GM23248 (cell line): ENCODE measurements around the gene MOSPD3. TPM values are rescaled to one million over a fixed set of nuclear protein-coding genes. Genes with fewer than 3 reads are reported as not detected.

Experiments used
- DNase-seq: peaks from one replicate; pipeline ENCODE4 v3.0.0-alpha.2; 2015
- H2AFZ ChIP-seq: fragments of 200-600 bp; sonication (generic); 2 replicates; pipeline ENCODE4 v1.6.1; 2016; ENCODE audit warnings: antibody characterized with exemption
- H3F3A ChIP-seq: fragments of 200-600 bp; sonication (generic); 2 replicates; pipeline ENCODE4 v1.6.1; 2016; ENCODE audit warnings: mild to moderate bottlenecking, antibody characterized with exemption, mixed run types; ENCODE audit not compliant: insufficient read depth
- H3K27ac ChIP-seq: fragments of 200-600 bp; sonication (generic); 2 replicates; pipeline ENCODE4 v1.5.1; 2016; ENCODE audit warnings: mild to moderate bottlenecking
- H3K27me3 ChIP-seq: fragments of 200-600 bp; sonication (generic); replicated peaks from 2 replicates; pipeline ENCODE4 v1.6.1; 2016; ENCODE audit warnings: mild to moderate bottlenecking; ENCODE audit not compliant: insufficient read depth
- H3K36me3 ChIP-seq: fragments of 200-600 bp; sonication (generic); 2 replicates; pipeline ENCODE4 v1.6.1; 2016; ENCODE audit warnings: low read depth, mild to moderate bottlenecking
- H3K4me1 ChIP-seq: fragments of 200-600 bp; sonication (generic); 2 replicates; pipeline ENCODE4 v1.6.1; 2016; ENCODE audit warnings: mild to moderate bottlenecking; ENCODE audit not compliant: insufficient read depth
- H3K4me2 ChIP-seq: fragments of 200-600 bp; sonication (generic); one replicate; pipeline ENCODE4 v1.6.1; 2016; ENCODE audit warnings: mild to moderate bottlenecking; ENCODE audit not compliant: unreplicated experiment
- H3K4me3 ChIP-seq: fragments of 200-600 bp; sonication (generic); 2 replicates; pipeline ENCODE4 v1.5.1; 2016; ENCODE audit warnings: mild to moderate bottlenecking
- H3K79me2 ChIP-seq: fragments of 200-600 bp; sonication (generic); 2 replicates; pipeline ENCODE4 v1.6.1; 2016; ENCODE audit warnings: mild to moderate bottlenecking; ENCODE audit not compliant: insufficient read depth
- H3K9ac ChIP-seq: fragments of 200-600 bp; sonication (generic); 2 replicates; pipeline ENCODE4 v1.6.1; 2016; ENCODE audit warnings: mild to moderate bottlenecking
- H3K9me2 ChIP-seq: fragments of 200-600 bp; sonication (generic); 2 replicates; pipeline ENCODE4 v1.6.1; 2016; ENCODE audit warnings: mixed run types, mild to moderate bottlenecking, moderate library complexity; ENCODE audit not compliant: insufficient read depth
- H3K9me3 ChIP-seq: fragments of 200-600 bp; sonication (generic); one replicate; pipeline ENCODE4 v1.6.1; 2017; ENCODE audit warnings: low read depth
- H4K20me1 ChIP-seq: fragments of 200-600 bp; sonication (generic); 2 replicates; pipeline ENCODE4 v1.6.0; 2016; ENCODE audit not compliant: insufficient read depth
- EZH2 ChIP-seq: fragments of 200-600 bp; sonication (generic); IDR thresholded peaks from 2 replicates; pipeline ENCODE4 v1.6.1; 2018; ENCODE audit warnings: antibody characterized with exemption, mild to moderate bottlenecking; ENCODE audit not compliant: insufficient read depth, poor library complexity, severe bottlenecking
- EZH2phosphoT487 ChIP-seq: fragments of 200-600 bp; sonication (generic); IDR thresholded peaks from 2 replicates; pipeline ENCODE4 v1.6.1; 2018; ENCODE audit warnings: antibody characterized with exemption, moderate library complexity, mild to moderate bottlenecking, low read depth; ENCODE audit not compliant: insufficient read depth
- WGBS, 2 experiments: methylation state at CpG; one replicate each; pipeline ENCODE4 v1.1.6; 2015 to 2017; ENCODE audit warnings: low lambda C conversion rate in 2 of 2, low coverage in 1 of 2; ENCODE audit errors: missing lambda C conversion rate in 2 of 2; 5-methylcytosine and 5-hydroxymethylcytosine counted together
- in situ Hi-C: fragments of 300-500 bp; cut with MboI; formaldehyde crosslinking; loops from 2 replicates; pipeline ENCODE4 v1.15.0; 2020
- polyA plus RNA-seq: library from polyadenylated mRNA; unstranded; fragments of >200 nt; fragmentation: Nextera tagmentation; extraction: Ambion mirVana; gene quantifications from 2 replicates; pipeline ENCODE4 v1.2.1, GENCODE V29; 2016
- total RNA-seq: library from RNA; depleted of rRNA; stranded (reverse); fragments of >200 nt; shearing (Covaris generic); gene quantifications from 2 replicates; pipeline ENCODE4 v1.2.3, GENCODE V29; 2014

MOSPD3 gene
- total and polyA plus RNA-seq, 2 experiments from 2014 or later, result 17.5 to 26.5 TPM

DNA sequence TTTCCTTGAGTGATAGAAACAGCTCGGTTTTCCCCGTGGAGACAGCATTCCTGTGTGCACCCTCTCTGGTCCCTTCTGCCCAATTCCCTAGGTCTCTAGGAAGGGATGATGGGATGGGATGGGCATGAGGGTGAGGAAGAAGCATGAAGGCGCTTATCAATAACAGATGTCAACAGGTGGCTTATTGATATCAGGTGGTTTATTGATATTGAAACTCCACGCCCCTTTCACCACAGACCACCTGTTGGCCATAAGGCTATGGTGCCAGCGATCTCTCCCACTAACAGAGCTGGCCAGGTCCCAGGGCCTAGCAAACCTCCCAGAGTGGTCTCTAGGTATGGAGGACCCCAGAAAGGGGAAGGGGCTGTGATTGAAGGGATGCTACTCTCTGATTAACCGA, 7.9 kb downstream of the MOSPD3 start:
- in situ Hi-C loops, result no loop called here
- no peak overlapping the region for H2AFZ ChIP-seq

DNA sequence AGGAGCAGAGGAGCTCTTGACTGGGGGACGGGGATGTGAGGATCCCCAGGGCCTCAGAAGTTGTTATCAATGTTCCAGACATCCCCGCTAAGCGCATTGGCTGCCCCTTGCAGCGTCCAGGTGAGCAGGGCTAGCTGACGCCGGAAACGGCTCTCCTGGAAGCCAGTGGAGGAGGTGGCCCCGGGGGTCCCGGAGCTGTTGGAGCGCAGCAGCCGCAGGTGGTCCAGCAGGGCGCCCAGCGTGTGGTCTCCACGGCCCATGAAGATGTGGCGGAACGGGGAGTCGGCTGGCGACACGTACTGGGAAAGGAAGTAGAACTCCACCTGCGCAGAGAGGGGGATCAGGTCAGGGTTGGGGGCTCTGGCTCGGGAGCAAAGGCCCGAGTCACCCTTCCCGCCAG, 8.5 kb downstream of the MOSPD3 start:
- H3K9ac ChIP-seq, result no peak overlapping the region
- H3K36me3 ChIP-seq, result no peaks in the 10 kb centered on the region
- no peaks in the 10 kb centered on the region for H3K27me3 ChIP-seq
- no peaks in the 10 kb centered on the region for H3F3A ChIP-seq
- no peaks in the 10 kb centered on the region for H3K9me2 ChIP-seq
- H3K4me3 ChIP-seq, result no peak overlapping the region
- no peak overlapping the region for H3K27ac ChIP-seq
- H2AFZ ChIP-seq, result no peak overlapping the region
- H3K79me2 ChIP-seq, result no peaks in the 10 kb centered on the region
- no peaks in the 10 kb centered on the region for H3K9me3 ChIP-seq
- no peaks in the 10 kb centered on the region for H4K20me1 ChIP-seq
- WGBS, 2 experiments, result 91 to 93% methylated on average over 23 of the region's 23 CpGs
- in situ Hi-C loops, result no loop called here
- H3K4me2 ChIP-seq, result no peak overlapping the region
- TF ChIP-seq EZH2phosphoT487 (no peak), EZH2 (no peak)
- H3K4me1 ChIP-seq, result no peaks in the 10 kb centered on the region
- DNase-seq, result no peak

More for the DNA sequence above, 7.9 kb downstream of the MOSPD3 start:
- Histone ChIP-seq H4K20me1 (no peaks in the 10 kb centered on the region), H3K9me2 (no peaks in the 10 kb centered on the region), H3K4me1 (no peaks in the 10 kb centered on the region), H3K9ac (no peak overlapping the region), H3K4me3 (no peak overlapping the region), H3K36me3 (no peaks in the 10 kb centered on the region), H3K27me3 (no peaks in the 10 kb centered on the region), H3K9me3 (no peaks in the 10 kb centered on the region), H3K4me2 (no peak overlapping the region), H3K79me2 (no peaks in the 10 kb centered on the region), H3F3A (no peaks in the 10 kb centered on the region), H3K27ac (no peak overlapping the region)
- no peak for DNase-seq
- TF ChIP-seq EZH2phosphoT487 (no peak), EZH2 (no peak)
- 73 to 83% methylated on average over 6 of the region's 6 CpGs for WGBS, 2 experiments

DNA sequence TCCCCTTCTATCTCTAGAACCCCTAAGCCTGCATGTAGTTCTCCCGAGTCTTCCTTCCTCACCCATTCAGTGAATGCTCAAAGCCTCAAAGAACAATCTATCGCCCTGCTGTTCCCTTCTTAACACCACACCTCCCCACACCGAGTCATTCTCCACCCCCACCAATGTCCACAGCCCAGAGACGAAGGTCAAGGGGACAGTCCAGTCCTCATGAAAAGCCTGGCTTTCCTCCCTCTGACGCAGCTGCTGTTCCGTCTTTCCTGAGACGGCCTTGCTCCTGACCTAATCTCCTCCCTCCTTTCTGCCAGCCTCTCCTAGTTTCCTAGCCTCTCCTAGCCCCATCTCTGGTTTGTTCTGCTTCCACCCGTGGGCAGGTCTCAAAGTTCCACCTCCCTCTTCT, 9.2 kb downstream of the MOSPD3 start:
- no peaks in the 10 kb centered on the region for H3K4me1 ChIP-seq
- no peaks in the 10 kb centered on the region for H3K79me2 ChIP-seq
- no peak overlapping the region for H3K4me3 ChIP-seq
- in situ Hi-C loops, result no loop called here
- no peaks in the 10 kb centered on the region for H3K9me3 ChIP-seq
- H2AFZ ChIP-seq, result no peak overlapping the region
- no peaks in the 10 kb centered on the region for H3F3A ChIP-seq
- no peak for DNase-seq
- no peaks in the 10 kb centered on the region for H3K36me3 ChIP-seq
- no peaks in the 10 kb centered on the region for H4K20me1 ChIP-seq
- 71 to 73% methylated on average over 8 of the region's 8 CpGs for WGBS, 2 experiments
- H3K9me2 ChIP-seq, result no peaks in the 10 kb centered on the region
- no peaks in the 10 kb centered on the region for H3K27me3 ChIP-seq
- no peak overlapping the region for H3K4me2 ChIP-seq
- no peak overlapping the region for H3K27ac ChIP-seq
- no peak for TF ChIP-seq EZH2
- no peak for TF ChIP-seq EZH2phosphoT487
- H3K9ac ChIP-seq, result no peak overlapping the region

DNA sequence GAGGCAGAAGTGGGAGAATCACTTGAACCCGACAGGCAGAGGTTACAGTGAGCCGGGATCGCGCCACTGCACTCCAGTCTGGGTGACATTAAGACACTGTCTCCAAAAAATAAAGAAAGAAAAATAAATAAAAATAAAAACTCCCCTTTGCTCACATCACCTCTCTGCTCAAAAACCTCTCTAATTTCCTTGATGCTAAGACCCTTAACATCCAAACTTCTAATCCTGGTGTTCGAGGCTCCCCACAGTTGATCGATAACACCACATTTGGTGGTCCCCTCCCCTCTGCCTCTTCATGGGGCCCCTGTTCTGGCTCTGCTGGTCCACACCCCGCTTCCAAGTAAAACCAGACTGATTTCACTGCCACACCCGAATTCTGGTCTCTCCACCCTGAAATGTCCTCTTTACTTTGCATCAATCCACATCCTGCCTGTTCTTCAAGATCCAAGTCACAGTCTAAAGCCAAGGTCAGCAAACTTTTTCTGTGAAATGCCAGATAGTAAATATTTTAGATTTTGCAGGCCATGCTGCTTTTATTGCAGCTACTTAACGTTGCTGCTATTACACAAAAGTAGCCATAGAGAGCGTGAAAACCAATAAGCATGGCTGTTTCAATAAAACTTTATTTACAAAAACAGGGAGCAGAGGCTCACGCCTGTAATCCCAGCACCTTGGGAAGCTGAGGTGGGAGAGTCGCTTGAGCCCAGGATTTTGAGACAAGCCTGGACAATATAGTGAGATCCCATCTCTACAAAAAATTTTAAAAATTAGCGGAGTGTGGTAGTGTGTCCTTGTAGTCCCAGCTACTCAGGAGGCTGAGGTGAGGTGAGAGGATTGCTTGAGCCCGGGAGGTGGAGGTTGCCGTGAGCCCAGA, 11.8 kb downstream of the MOSPD3 start:
- Histone ChIP-seq H3K4me2 (no peak overlapping the region), H3K36me3 (no peaks in the 10 kb centered on the region), H3K79me2 (no peaks in the 10 kb centered on the region), H3K27me3 (no peaks in the 10 kb centered on the region), H3K9me2 (no peaks in the 10 kb centered on the region), H3K9me3 (no peaks in the 10 kb centered on the region), H3K4me1 (no peaks in the 10 kb centered on the region), H4K20me1 (no peaks in the 10 kb centered on the region), H3F3A (no peaks in the 10 kb centered on the region), H2AFZ (no peak overlapping the region), H3K27ac (no peak overlapping the region), H3K9ac (no peak overlapping the region), H3K4me3 (no peak overlapping the region)
- TF ChIP-seq EZH2, result no peak
- no peak for TF ChIP-seq EZH2phosphoT487
- no peak for DNase-seq
- in situ Hi-C loops, result no loop called here
- 60 to 63% methylated on average over 15 of the region's 15 CpGs for WGBS, 2 experiments
